ENCODE data around the gene ROS1.

The ROS1 gene

DNA sequence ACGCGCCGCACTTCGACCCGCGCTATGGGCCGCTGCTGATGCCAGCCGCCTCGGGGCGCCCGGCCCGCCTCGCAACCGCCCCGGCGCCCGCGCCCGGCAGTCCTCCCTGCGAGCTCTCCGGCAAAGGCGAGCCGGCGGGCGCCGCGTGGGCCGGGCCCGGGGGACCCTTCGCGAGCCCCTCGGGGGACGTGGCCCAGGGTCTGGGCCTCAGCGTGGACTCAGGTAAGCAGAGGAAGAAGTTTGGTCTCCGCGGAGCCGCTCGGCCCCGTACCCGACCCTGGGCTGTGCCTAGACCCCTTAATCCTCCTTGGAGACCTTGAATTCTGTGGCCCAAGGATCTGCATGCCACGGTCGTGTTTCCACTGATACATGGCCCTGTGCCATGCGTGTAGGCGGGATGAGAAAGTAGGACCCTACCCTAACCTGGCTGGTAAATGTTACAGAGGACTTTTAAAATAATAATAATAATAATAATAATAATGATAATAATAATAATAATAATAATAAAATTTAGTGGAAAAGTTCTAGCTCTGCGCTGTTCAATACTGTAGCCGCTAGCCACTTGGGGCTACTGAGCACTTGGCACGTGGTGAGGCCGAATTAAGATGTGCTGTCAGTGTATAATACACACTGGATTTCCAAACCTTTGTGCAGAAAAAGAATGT, 154.8 kb downstream of the ROS1 start:
- H3K9me3 ChIP-seq (ENCODE audit: control insufficient read depth, low read depth, low read length), result no peaks in the 10 kb centered on the region
- peaks cover 16% of the 10 kb centered on the region for H3K4me1 ChIP-seq (ENCODE audit: control insufficient read depth, low read depth, low read length)
- H3K4me3 ChIP-seq (ENCODE audit: low read length), result peak overlapping the region; percentile 58
- no peak overlapping the region for H3K27ac ChIP-seq (ENCODE audit: low read length)
- peaks cover 89% of the 10 kb centered on the region for H3K27me3 ChIP-seq (ENCODE audit: control insufficient read depth, insufficient read depth, low read length)
- H3K9ac ChIP-seq (ENCODE audit: low read length), result no peak overlapping the region
- no peaks in the 10 kb centered on the region for H3K36me3 ChIP-seq (ENCODE audit: control insufficient read depth, low read depth, low read length)

- H3K36me3 ChIP-seq (ENCODE audit: control insufficient read depth, low read depth, low read length), result no peaks in the 10 kb centered on the region
- H3K4me1 ChIP-seq (ENCODE audit: control insufficient read depth, low read depth, low read length), result peaks cover 16% of the 10 kb centered on the region
- H3K9me3 ChIP-seq (ENCODE audit: control insufficient read depth, low read depth, low read length), result no peaks in the 10 kb centered on the region
- peaks cover 96% of the 10 kb centered on the region for H3K27me3 ChIP-seq (ENCODE audit: control insufficient read depth, insufficient read depth, low read length)
- H3K9ac ChIP-seq (ENCODE audit: low read length), result no peak overlapping the region
- H3K27ac ChIP-seq (ENCODE audit: low read length), result no peak overlapping the region
- H3K4me3 ChIP-seq (ENCODE audit: low read length), result peak overlapping the region; percentile 58
These were observed 155.5 kb downstream of the ROS1 start for GRCh38 chr6:117270055-117270842.

- no peaks in the 10 kb centered on the region for H3K9me3 ChIP-seq (ENCODE audit: control insufficient read depth, low read depth, low read length)
- no peak overlapping the region for H3K9ac ChIP-seq (ENCODE audit: low read length)
- H3K27me3 ChIP-seq (ENCODE audit: control insufficient read depth, insufficient read depth, low read length), result peaks cover 99% of the 10 kb centered on the region
- H3K4me1 ChIP-seq (ENCODE audit: control insufficient read depth, low read depth, low read length), result peaks cover 16% of the 10 kb centered on the region
- no peak overlapping the region for H3K27ac ChIP-seq (ENCODE audit: low read length)
- H3K4me3 ChIP-seq (ENCODE audit: low read length), result peak overlapping the region; percentile 58
- no peaks in the 10 kb centered on the region for H3K36me3 ChIP-seq (ENCODE audit: control insufficient read depth, low read depth, low read length)
These were observed 156.1 kb downstream of the ROS1 start for GRCh38 chr6:117269638-117270054.

DNA sequence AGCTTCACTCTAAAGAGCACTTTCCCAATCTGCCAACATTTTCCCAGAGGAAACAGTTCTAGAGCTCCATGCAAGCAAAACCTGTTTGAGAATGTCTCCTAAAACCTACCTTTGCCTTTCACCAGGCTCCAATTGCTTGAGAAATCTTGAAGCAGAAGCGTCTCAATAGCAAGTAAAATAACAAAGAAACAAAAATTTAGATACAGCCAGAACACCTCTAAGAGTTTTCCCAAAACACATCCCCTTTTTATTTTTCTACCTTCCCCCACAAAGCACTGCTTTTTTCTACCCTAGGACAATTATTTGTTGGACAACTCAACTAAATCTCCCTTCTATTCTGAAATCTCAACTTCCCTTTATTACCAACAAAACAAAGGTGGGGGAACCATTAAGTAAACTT, 156.8 kb downstream of the ROS1 start:
- peaks cover 99% of the 10 kb centered on the region for H3K27me3 ChIP-seq (ENCODE audit: control insufficient read depth, insufficient read depth, low read length)
- no peaks in the 10 kb centered on the region for H3K9me3 ChIP-seq (ENCODE audit: control insufficient read depth, low read depth, low read length)
- peaks cover 21% of the 10 kb centered on the region for H3K4me1 ChIP-seq (ENCODE audit: control insufficient read depth, low read depth, low read length)
- no peak overlapping the region for H3K9ac ChIP-seq (ENCODE audit: low read length)
- no peak overlapping the region for H3K4me3 ChIP-seq (ENCODE audit: low read length)
- no peaks in the 10 kb centered on the region for H3K36me3 ChIP-seq (ENCODE audit: control insufficient read depth, low read depth, low read length)
- H3K27ac ChIP-seq (ENCODE audit: low read length), result no peak overlapping the region

DNA sequence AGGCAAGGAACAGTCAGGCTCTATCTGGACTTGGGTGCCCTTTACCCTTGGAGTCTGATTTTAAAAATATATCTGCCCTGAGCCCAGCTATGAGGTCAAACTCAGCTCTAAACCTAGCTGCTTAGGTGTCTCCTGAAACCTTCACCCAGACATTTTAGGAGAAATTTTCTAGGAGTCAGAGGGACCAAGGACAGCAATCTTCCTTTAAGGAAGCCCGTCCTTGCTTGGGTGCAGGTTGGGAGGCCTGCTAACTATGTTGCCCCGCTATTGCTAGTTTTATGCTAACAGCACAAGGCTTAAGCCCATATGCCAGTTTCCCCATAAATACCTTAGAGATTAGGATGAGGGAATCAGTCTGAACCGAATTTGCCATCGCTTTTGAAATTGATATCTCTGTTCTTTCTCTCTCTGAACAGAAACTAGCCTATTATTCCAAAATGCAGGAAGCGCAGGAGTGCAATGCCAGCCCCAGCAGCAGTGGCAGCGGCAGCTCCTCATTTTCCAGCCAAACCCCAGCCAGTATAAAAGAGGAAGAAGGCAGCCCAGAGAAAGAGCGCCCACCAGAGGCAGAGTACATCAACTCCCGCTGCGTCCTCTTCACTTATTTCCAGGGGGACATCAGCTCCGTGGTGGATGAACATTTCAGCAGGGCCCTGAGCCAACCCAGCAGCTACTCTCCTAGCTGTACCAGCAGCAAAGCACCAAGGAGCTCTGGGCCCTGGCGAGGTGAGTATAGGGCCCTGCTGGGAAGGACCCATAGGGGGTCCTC, 157.8 kb downstream of the ROS1 start:
- Histone ChIP-seq H3K27me3 (ENCODE audit: control insufficient read depth, insufficient read depth, low read length) (peaks cover 99% of the 10 kb centered on the region), H3K9ac (ENCODE audit: low read length) (no peak overlapping the region), H3K4me3 (ENCODE audit: low read length) (no peak overlapping the region), H3K27ac (ENCODE audit: low read length) (no peak overlapping the region), H3K36me3 (ENCODE audit: control insufficient read depth, low read depth, low read length) (no peaks in the 10 kb centered on the region), H3K9me3 (ENCODE audit: control insufficient read depth, low read depth, low read length) (no peaks in the 10 kb centered on the region), H3K4me1 (ENCODE audit: control insufficient read depth, low read depth, low read length) (peaks cover 21% of the 10 kb centered on the region)

DNA sequence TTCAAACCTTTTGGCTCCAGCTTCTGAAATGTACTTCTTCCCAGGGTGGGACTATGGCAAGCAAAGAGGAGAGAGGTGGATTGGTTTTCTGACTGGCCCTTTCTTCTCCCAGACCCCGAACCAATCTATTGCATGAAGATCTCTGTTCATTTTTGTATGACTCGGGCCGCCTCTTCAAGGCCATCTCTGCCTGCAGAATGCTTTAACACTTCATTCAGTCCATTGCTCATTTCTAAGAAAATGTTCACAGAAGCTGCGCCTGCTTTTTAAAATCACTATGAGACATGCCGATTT, 158.7 kb downstream of the ROS1 start:
- peaks cover 17% of the 10 kb centered on the region for H3K4me1 ChIP-seq (ENCODE audit: control insufficient read depth, low read depth, low read length)
- no peak overlapping the region for H3K4me3 ChIP-seq (ENCODE audit: low read length)
- no peak overlapping the region for H3K9ac ChIP-seq (ENCODE audit: low read length)
- H3K36me3 ChIP-seq (ENCODE audit: control insufficient read depth, low read depth, low read length), result no peaks in the 10 kb centered on the region
- H3K27me3 ChIP-seq (ENCODE audit: control insufficient read depth, insufficient read depth, low read length), result peaks cover 99% of the 10 kb centered on the region
- H3K9me3 ChIP-seq (ENCODE audit: control insufficient read depth, low read depth, low read length), result no peaks in the 10 kb centered on the region
- no peak overlapping the region for H3K27ac ChIP-seq (ENCODE audit: low read length)

- peak overlapping the region; percentile 68 for H3K4me3 ChIP-seq (ENCODE audit: low read length)
- H3K9ac ChIP-seq (ENCODE audit: low read length), result no peak overlapping the region
- H3K36me3 ChIP-seq (ENCODE audit: control insufficient read depth, low read depth, low read length), result no peaks in the 10 kb centered on the region
- H3K27ac ChIP-seq (ENCODE audit: low read length), result no peak overlapping the region
- no peaks in the 10 kb centered on the region for H3K9me3 ChIP-seq (ENCODE audit: control insufficient read depth, low read depth, low read length)
- peaks cover 14% of the 10 kb centered on the region for H3K4me1 ChIP-seq (ENCODE audit: control insufficient read depth, low read depth, low read length)
- H3K27me3 ChIP-seq (ENCODE audit: control insufficient read depth, insufficient read depth, low read length), result peaks cover 99% of the 10 kb centered on the region
These were observed 159.3 kb downstream of the ROS1 start for GRCh38 chr6:117266257-117267053.

- H3K4me3 ChIP-seq (ENCODE audit: low read length), result peak within 1 kb of the TSS; percentile 72
- H3K4me1 ChIP-seq (ENCODE audit: control insufficient read depth, low read depth, low read length), result peaks cover 13% of the 10 kb centered on the region
- H3K27me3 ChIP-seq (ENCODE audit: control insufficient read depth, insufficient read depth, low read length), result peaks cover 97% of the 10 kb centered on the region
- no peaks in the 10 kb centered on the region for H3K36me3 ChIP-seq (ENCODE audit: control insufficient read depth, low read depth, low read length)
- H3K27ac ChIP-seq (ENCODE audit: low read length), result no peak within 1 kb of the TSS
- no peaks in the 10 kb centered on the region for H3K9me3 ChIP-seq (ENCODE audit: control insufficient read depth, low read depth, low read length)
- H3K9ac ChIP-seq (ENCODE audit: low read length), result no peak within 1 kb of the TSS
These were observed 160.1 kb downstream of the ROS1 start, which contains the start of gene VGLL2 for GRCh38 chr6:117265410-117266256. Gene VGLL2 (plus strand): TSS chr6:117265558. CDS start chr6:117265764, 206 bp downstream.

- Histone ChIP-seq H3K4me1 (ENCODE audit: control insufficient read depth, low read depth, low read length) (peaks cover 13% of the 10 kb centered on the region), H3K36me3 (ENCODE audit: control insufficient read depth, low read depth, low read length) (no peaks in the 10 kb centered on the region), H3K9ac (ENCODE audit: low read length) (no peak overlapping the region), H3K9me3 (ENCODE audit: control insufficient read depth, low read depth, low read length) (no peaks in the 10 kb centered on the region), H3K4me3 (ENCODE audit: low read length) (peak overlapping the region; percentile 72), H3K27ac (ENCODE audit: low read length) (no peak overlapping the region), H3K27me3 (ENCODE audit: control insufficient read depth, insufficient read depth, low read length) (peaks cover 95% of the 10 kb centered on the region)
These were observed 160.9 kb downstream of the ROS1 start for GRCh38 chr6:117264692-117265409.

DNA sequence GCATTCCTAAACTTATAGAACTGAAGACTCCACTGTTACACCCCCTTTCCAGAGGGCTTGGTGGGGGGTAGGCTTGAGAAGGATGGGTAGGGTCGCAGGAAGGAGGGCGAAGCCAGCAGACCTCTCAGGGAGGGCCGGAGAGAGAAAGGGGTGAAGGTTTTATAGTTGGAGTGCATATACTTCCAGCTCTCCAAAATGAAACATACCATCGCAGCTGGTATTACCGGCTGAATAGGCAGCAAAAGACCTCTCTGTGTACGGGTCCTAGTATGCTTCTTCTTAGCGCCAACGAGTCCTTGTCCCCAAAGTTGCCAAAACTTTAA, 161.4 kb downstream of the ROS1 start:
- Histone ChIP-seq H3K9ac (ENCODE audit: low read length) (no peak overlapping the region), H3K4me1 (ENCODE audit: control insufficient read depth, low read depth, low read length) (peaks cover 13% of the 10 kb centered on the region), H3K9me3 (ENCODE audit: control insufficient read depth, low read depth, low read length) (no peaks in the 10 kb centered on the region), H3K4me3 (ENCODE audit: low read length) (peak overlapping the region; percentile 72), H3K36me3 (ENCODE audit: control insufficient read depth, low read depth, low read length) (no peaks in the 10 kb centered on the region), H3K27me3 (ENCODE audit: control insufficient read depth, insufficient read depth, low read length) (peaks cover 90% of the 10 kb centered on the region), H3K27ac (ENCODE audit: low read length) (no peak overlapping the region)

All from iPS-18a (cell line).